ENCODE data around the gene ENKUR.

DNA sequence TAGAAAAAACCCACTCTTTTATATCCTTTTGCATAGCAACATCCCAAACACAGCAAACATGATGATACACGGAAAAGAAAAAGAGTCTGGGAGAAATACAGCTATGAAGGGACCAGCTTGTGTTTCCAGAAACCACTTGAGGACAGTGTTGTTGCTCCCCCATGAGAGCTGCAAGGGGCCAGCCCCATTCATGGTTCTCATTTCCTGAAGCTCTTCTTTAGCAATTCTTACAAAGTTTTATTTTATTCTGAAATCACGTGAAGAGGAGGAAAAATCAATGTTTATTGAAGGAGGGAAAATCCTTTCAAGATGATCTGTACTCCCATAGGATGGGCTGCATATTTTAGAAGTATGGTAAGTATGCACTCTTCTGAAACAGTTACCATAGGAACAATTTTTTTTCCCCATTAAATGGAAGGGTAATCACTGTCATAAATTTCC, 46.1 kb downstream of the ENKUR start:
- TF ChIP-seq POLR2A (IDR thresholded peaks at IDR 0.05; ENCODE audit: low read depth, low read length), result no peak
- no peak for TF ChIP-seq POU2F2 (IDR thresholded peaks at IDR 0.05; ENCODE audit: low read depth, low read length)
- TF ChIP-seq POLR2AphosphoS5 (IDR thresholded peaks at IDR 0.05; ENCODE audit: low read depth, low read length), result no peak
- no peak for TF ChIP-seq TAF1 (IDR thresholded peaks at IDR 0.05; ENCODE audit: low read depth, low read length)
- no peak for TF ChIP-seq PAX5 (IDR thresholded peaks at IDR 0.05; ENCODE audit: insufficient read depth, low read length, severe bottlenecking)
